ENCODE data around the gene TGFBR3.

TGFBR3 gene

GRCh38 chr1:91862120-91862519, 23.8 kb downstream of the TGFBR3 start:
- CTCF ChIA-PET: interaction anchor here (0.7 kb wide), 1 partner anchor 22 kb away, joined by 3 read pairs; no protein-coding TSS in a partner anchor
- H3K36me3 ChIP-seq (ENCODE audit: control insufficient read depth in 2 of 2, insufficient read depth in 1 of 2, low read length in 2 of 2): no peaks in the 10 kb centered on the region; a peak in 1 of 3 replicates
- POLR2A ChIA-PET: interaction anchor here (0.6 kb wide), 1 partner anchor 108 kb away, joined by 3 read pairs; no protein-coding TSS in a partner anchor

DNA sequence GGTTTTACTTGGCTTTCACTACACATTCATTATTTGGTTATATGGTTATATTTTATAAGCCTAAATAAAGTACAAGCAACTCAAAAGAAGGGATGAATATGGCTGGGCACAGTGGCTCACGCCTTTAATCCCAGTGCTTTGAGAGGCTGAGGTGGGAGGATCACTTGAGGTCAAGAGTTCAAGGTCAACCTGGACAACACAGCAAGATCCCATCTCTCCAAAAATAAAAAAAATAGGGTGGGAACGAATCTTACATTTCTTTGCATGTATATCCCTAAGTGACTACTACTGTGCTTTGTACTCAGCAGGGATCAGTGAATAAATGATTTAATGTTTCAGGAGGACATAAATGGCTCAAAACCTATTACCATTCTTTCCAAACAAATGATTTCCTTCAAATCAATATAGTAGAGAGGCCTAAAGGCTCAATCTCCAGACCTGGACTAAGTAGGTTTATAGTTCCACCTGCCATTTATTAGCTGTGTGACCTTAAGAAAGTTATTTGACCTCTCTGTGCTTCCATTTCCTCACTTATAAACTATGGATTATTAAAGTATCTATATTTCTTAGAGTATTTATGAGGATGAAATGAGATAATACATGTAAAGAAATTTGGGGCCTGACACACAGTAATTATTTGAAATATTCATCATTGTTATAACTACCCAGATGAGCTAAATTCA, 28.3 kb downstream of the TGFBR3 start:
- Histone ChIP-seq H3K9me3 (ENCODE audit: control insufficient read depth, insufficient read depth, low read depth, low read length) (no peaks in the 10 kb centered on the region), H3K4me3 (ENCODE audit: low read depth, low read length) (no peak overlapping the region), H3K4me1 (ENCODE audit: control insufficient read depth, insufficient read depth, low read length) (peaks cover 6% of the 10 kb centered on the region), H3K36me3 (ENCODE audit: control insufficient read depth in 2 of 2, insufficient read depth in 1 of 2, low read length in 2 of 2) (no peaks in the 10 kb centered on the region; a peak in 1 of 3 replicates), H3K27ac (ENCODE audit: extremely low read depth, low read depth, low read length) (no peak overlapping the region)
- POLR2A ChIA-PET: no interaction called here
- peak; percentile 75; the same call in 1 of the 2 replicates for TF ChIP-seq ZNF768 (tag by site-specific recombination; IDR thresholded peaks at IDR 0.05)
- no peak for TF ChIP-seq SCRT2 (tag by site-specific recombination; IDR thresholded peaks at IDR 0.05)
- TF ChIP-seq ZNF121 (tag by site-specific recombination; IDR thresholded peaks at IDR 0.05): peak; percentile 82
- CTCF ChIA-PET: no interaction called here

More at GRCh38 chr1:91862120-91862519, 23.8 kb downstream of the TGFBR3 start:
- Histone ChIP-seq H3K27ac (ENCODE audit: extremely low read depth, low read depth, low read length) (no peak overlapping the region), H3K9me3 (ENCODE audit: control insufficient read depth, insufficient read depth, low read depth, low read length) (no peaks in the 10 kb centered on the region), H3K4me3 (ENCODE audit: low read depth, low read length) (no peak overlapping the region), H3K4me1 (ENCODE audit: control insufficient read depth, insufficient read depth, low read length) (peaks cover 16% of the 10 kb centered on the region)
- TF ChIP-seq KLF1 (tag by site-specific recombination; IDR thresholded peaks at IDR 0.05) (no peak), ZNF510 (tag by site-specific recombination; IDR thresholded peaks at IDR 0.05; ENCODE audit: insufficient replicate concordance) (no peak), ZNF416 (tag by site-specific recombination; IDR thresholded peaks at IDR 0.05) (no peak), PRDM6 (tag by site-specific recombination; IDR thresholded peaks at IDR 0.05) (peak; percentile 10; the same call in 1 of the 2 replicates), SP7 (tag by site-specific recombination; IDR thresholded peaks at IDR 0.05) (peak; percentile 68), GFI1B (tag by site-specific recombination; IDR thresholded peaks at IDR 0.05) (peak; percentile 85), FEZF1 (tag by site-specific recombination; IDR thresholded peaks at IDR 0.05) (peak; percentile 38; the same call in 1 of the 2 replicates)

DNA sequence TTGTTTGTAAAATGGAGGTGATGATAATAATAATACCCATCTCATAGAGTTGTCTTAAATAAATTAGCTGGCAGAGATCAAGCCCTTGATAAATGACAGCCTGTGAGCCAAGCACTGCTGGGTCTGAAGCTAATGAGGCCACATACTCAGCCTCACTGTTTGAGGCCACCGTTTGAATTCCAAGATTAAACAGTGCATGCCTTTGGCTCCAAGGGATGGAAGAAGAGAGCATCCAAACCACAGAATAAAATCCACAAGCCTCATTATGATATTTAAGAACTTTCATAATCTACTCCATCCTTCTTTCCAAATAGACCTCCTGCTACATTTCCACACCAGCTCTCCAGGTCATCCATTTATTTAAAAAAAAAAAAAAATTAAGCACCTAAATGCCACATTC, 29.0 kb downstream of the TGFBR3 start:
- ChIA-PET POLR2A (no interaction called here), CTCF (interaction anchor here (1.4 kb wide), 1 partner anchor 27 kb away, joined by 3 read pairs; no protein-coding TSS in a partner anchor)
- H3K27ac ChIP-seq (ENCODE audit: extremely low read depth, low read depth, low read length): no peak overlapping the region

DNA sequence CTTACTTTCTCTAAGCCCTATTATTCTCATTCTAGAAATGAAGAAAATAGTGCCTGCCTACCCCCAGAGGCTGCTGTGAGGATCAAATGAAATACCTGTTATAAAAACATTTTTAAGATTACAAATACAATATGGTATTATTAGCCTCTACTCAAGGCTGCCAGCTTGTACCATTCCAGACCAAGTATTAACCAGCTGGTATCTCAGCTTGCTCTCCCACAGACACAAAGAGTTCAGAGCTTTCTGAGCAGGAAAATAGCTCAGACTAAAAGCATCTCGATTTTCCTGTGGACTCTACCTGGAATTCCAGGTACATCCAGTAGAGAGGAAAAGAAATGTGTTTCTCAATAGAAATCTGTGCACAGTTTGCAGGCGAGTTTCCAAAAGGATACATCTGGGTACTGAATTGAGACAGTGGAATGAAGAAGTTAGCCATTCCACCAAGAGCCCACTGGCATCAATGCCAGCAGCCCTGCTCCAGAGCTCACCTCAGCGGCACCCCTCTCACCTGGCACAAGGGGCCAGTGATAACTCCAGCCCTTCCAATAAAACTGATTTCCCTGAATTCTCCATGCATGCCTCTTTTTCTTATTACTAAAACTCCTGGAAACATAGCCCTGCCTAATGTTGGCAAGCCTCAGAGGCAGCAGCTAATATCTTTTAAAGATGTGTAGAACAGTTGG, 31.0 kb downstream of the TGFBR3 start:
- no peak for TF ChIP-seq EGR2 (tag by site-specific recombination; IDR thresholded peaks at IDR 0.05; ENCODE audit: low read depth)
- TF ChIP-seq, protein P1, sequence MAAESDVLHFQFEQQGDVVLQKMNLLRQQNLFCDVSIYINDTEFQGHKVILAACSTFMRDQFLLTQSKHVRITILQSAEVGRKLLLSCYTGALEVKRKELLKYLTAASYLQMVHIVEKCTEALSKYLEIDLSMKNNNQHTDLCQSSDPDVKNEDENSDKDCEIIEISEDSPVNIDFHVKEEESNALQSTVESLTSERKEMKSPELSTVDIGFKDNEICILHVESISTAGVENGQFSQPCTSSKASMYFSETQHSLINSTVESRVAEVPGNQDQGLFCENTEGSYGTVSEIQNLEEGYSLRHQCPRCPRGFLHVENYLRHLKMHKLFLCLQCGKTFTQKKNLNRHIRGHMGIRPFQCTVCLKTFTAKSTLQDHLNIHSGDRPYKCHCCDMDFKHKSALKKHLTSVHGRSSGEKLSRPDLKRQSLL (tag by site-specific recombination; IDR thresholded peaks at IDR 0.05): no peak
- no peak overlapping the region for H3K27ac ChIP-seq (ENCODE audit: extremely low read depth, low read depth, low read length)
- no peak overlapping the region for H3K4me3 ChIP-seq (ENCODE audit: low read depth, low read length)
- no peaks in the 10 kb centered on the region for H3K9me3 ChIP-seq (ENCODE audit: control insufficient read depth, insufficient read depth, low read depth, low read length)
- CTCF ChIA-PET: no interaction called here
- 0 out of 2 replicates have a peak, but pooled peaks cover 5% of the 10 kb centered on the region for H3K4me1 ChIP-seq (ENCODE audit: control insufficient read depth, insufficient read depth, low read length)
- no peaks in the 10 kb centered on the region for H3K36me3 ChIP-seq (ENCODE audit: control insufficient read depth in 2 of 2, insufficient read depth in 1 of 2, low read length in 2 of 2)
- POLR2A ChIA-PET: no interaction called here

More for the DNA sequence above, 29.0 kb downstream of the TGFBR3 start:
- H3K36me3 ChIP-seq (ENCODE audit: control insufficient read depth in 2 of 2, insufficient read depth in 1 of 2, low read length in 2 of 2): no peaks in the 10 kb centered on the region; a peak in 1 of 3 replicates
- TF ChIP-seq KLF8 (tag by site-specific recombination; IDR thresholded peaks at IDR 0.05) (no peak), GLI4 (tag by site-specific recombination; IDR thresholded peaks at IDR 0.05) (no peak), GLI2 (tag by site-specific recombination; IDR thresholded peaks at IDR 0.05; ENCODE audit: borderline replicate concordance, low read depth) (no peak), MEIS1 (CRISPR knock-in tag; IDR thresholded peaks at IDR 0.05; ENCODE audit: borderline replicate concordance) (no peak), ZNF416 (tag by site-specific recombination; IDR thresholded peaks at IDR 0.05) (no peak), ZNF10 (tag by site-specific recombination; IDR thresholded peaks at IDR 0.05) (no peak), KLF7 (tag by site-specific recombination; IDR thresholded peaks at IDR 0.05; ENCODE audit: borderline replicate concordance) (no peak), HOXD13 (CRISPR knock-in tag; IDR thresholded peaks at IDR 0.05; ENCODE audit: borderline replicate concordance) (no peak), SALL2 (tag by site-specific recombination; IDR thresholded peaks at IDR 0.05; ENCODE audit: borderline replicate concordance) (no peak)
- no peak overlapping the region for H3K4me3 ChIP-seq (ENCODE audit: low read depth, low read length)
- no peaks in the 10 kb centered on the region for H3K4me1 ChIP-seq (ENCODE audit: control insufficient read depth, insufficient read depth, low read length)
- H3K9me3 ChIP-seq (ENCODE audit: control insufficient read depth, insufficient read depth, low read depth, low read length): no peaks in the 10 kb centered on the region
